Esophagus squamous epithelium (tissue), 4 donors: ENCODE results near the gene AZGP1.

ENCODE experiments used
- POLR2A ChIP-seq, 4 donors: fragments of 450-650 bp; IDR thresholded peaks; one replicate each; pipeline ENCODE4 v1.6.1; 2017; ENCODE audit warnings: antibody characterized with exemption in 4 of 4, mild to moderate bottlenecking in 4 of 4, moderate library complexity in 3 of 4
- TF ChIP-seq, protein P1 (sequence below), 6 experiments: fragments of 450-650 bp in 4 of 6; fragments of 200-600 bp in 2 of 6; sonication (generic) in 2 of 6; IDR thresholded peaks; one replicate each; pipeline ENCODE4 v1.5.1; 2016 to 2019; ENCODE audit warnings: antibody characterized with exemption in 6 of 6, mild to moderate bottlenecking in 4 of 6, moderate library complexity in 4 of 6

DNA sequence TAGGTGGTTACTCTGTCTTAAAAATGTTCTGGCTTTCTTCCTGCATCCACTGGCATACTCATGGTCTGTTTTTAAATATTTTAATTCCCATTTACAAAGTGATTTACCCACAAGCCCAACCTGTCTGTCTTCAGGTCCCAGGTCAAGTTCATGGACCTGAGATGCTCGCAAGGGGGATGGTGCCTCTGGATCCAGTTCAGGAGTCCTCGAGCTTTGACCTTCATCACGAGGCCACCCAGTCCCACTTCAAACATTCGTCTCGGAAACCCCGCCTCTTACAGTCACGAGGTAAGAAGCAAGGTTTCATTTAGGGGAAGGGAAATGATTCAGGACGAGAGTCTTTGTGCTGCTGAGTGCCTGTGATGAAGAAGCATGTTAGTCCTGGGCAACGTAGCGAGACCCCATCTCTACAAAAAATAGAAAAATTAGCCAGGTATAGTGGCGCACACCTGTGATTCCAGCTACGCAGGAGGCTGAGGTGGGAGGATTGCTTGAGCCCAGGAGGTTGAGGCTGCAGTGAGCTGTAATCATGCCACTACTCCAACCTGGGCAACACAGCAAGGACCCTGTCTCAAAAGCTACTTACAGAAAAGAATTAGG is 48.3 kb upstream of the AZGP1 start:
- TF ChIP-seq, protein P1, sequence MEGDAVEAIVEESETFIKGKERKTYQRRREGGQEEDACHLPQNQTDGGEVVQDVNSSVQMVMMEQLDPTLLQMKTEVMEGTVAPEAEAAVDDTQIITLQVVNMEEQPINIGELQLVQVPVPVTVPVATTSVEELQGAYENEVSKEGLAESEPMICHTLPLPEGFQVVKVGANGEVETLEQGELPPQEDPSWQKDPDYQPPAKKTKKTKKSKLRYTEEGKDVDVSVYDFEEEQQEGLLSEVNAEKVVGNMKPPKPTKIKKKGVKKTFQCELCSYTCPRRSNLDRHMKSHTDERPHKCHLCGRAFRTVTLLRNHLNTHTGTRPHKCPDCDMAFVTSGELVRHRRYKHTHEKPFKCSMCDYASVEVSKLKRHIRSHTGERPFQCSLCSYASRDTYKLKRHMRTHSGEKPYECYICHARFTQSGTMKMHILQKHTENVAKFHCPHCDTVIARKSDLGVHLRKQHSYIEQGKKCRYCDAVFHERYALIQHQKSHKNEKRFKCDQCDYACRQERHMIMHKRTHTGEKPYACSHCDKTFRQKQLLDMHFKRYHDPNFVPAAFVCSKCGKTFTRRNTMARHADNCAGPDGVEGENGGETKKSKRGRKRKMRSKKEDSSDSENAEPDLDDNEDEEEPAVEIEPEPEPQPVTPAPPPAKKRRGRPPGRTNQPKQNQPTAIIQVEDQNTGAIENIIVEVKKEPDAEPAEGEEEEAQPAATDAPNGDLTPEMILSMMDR (IDR thresholded peaks at IDR 0.05) = no peak
- TF ChIP-seq POLR2A (IDR thresholded peaks at IDR 0.05) = no peak
